ENCODE results near the gene PLSCR2. TPM values are rescaled to one million over a fixed set of nuclear protein-coding genes. Genes with fewer than 3 reads are reported as not detected.
A peak's percentile ranks its signal among the peaks of the same experiment; 100 is the strongest.

The PLSCR2 gene
- total and polyA plus RNA-seq, 9 of the 15 experiments (the other 6 are each of a cell fraction or from before 2014, with no cell fraction given): 0.07 to 0.49 (median 0.25) TPM; not detected in 4

GRCh38 chr3:146496726-146497125, 27.4 kb upstream of the PLSCR2 start (continued):
- TF ChIP-seq ZBTB11 (CRISPR knock-in tag; IDR thresholded peaks at IDR 0.05): no peak; a peak in 1 of 6 replicates
- peak; percentile 86; the same call in 1 of the 2 replicates for TF ChIP-seq ZNF175 (CRISPR knock-in tag; IDR thresholded peaks at IDR 0.05; ENCODE audit: low read depth)
- TF ChIP-seq FOXK1 (CRISPR knock-in tag; IDR thresholded peaks at IDR 0.05; ENCODE audit: borderline replicate concordance): no peak
- TF ChIP-seq ARID4B (CRISPR knock-in tag; IDR thresholded peaks at IDR 0.05): no peak
- no peak for TF ChIP-seq ZNF668 (CRISPR knock-in tag; IDR thresholded peaks at IDR 0.05)
- no peak for TF ChIP-seq ZNF57 (CRISPR knock-in tag; IDR thresholded peaks at IDR 0.05)
- TF ChIP-seq E2F6 (IDR thresholded peaks at IDR 0.05; ENCODE audit: borderline replicate concordance in 1 of 2, extremely low read depth in 1 of 2, insufficient read depth in 1 of 2, insufficient read length in 1 of 2, low read depth in 1 of 2, low read length in 1 of 2, poor library complexity in 1 of 2, severe bottlenecking in 1 of 2): no peak
- no peak for TF ChIP-seq HMG20A (CRISPR knock-in tag; conservative IDR thresholded peaks at IDR 0.05)
- peak; percentile 58 for TF ChIP-seq HMBOX1 (IDR thresholded peaks at IDR 0.05)
- TF ChIP-seq PURB (CRISPR knock-in tag; IDR thresholded peaks at IDR 0.05; ENCODE audit: low read depth): no peak
- no peak for TF ChIP-seq ZNF12 (CRISPR knock-in tag; IDR thresholded peaks at IDR 0.05)
- no peak for TF ChIP-seq ZNF217 (CRISPR knock-in tag; IDR thresholded peaks at IDR 0.05)
